Upper lobe of left lung (tissue), 4 donors: ENCODE results near the gene TSC22D1.

Experiments used
- POLR2A ChIP-seq, 4 donors: fragments of 450-650 bp; IDR thresholded peaks; one replicate each; pipeline ENCODE4 v1.5.1; 2016 to 2017; ENCODE audit warnings: antibody characterized with exemption in 4 of 4, mild to moderate bottlenecking in 2 of 4
- POLR2AphosphoS5 ChIP-seq, 2 donors: sonication (generic); formaldehyde crosslinking; IDR thresholded peaks; one replicate each; pipeline ENCODE4 v1.5.1; 2017; ENCODE audit warnings: antibody characterized with exemption in 2 of 2
- TF ChIP-seq, protein P1 (sequence below), 6 experiments: fragments of 450-650 bp in 4 of 6; fragments of 200-600 bp in 2 of 6; sonication (generic) in 2 of 6; IDR thresholded peaks; one replicate each; pipeline ENCODE4 v1.5.1; 2016 to 2019; ENCODE audit warnings: antibody characterized with exemption in 6 of 6

DNA sequence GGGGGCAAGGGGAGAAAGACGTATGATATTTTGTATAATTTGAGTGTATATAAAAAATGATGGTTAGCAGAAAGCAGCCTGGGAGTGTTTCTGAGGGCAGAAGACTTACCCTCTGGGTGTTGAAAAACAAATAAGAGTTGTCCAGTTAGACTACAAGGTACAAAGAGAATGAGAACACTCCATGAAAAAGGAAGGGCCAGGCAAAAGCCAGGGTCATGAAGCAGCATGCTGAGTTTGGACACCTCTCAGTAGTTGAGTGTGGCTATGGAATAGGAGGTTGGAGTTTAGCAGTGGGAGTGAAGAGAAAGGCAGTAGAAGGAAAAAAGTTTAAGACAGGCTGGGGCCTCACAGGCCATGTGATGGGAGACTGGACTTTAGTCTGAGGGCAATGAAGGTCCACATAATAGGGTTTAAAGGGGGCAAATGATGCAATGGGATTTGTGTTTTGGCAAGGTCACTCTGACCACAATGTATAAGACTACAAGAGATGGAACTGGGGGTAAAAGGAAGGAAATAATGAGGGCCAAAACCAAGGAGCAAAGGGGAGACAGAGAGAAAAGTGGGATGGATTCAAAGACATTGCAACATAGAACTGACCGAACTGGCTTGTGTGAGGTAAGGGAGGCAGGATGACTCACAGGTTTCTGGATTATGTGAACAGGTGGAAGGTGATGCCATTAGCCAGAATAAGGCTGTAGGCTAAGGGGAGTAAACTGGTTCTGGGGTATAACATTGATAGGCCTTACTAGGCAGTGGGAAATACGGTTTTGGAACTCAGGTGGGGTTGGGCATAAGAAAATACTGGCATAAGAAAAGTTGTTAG, 125.9 kb downstream of the TSC22D1 start:
- TF ChIP-seq POLR2AphosphoS5 (IDR thresholded peaks at IDR 0.05) (no peak), POLR2A (IDR thresholded peaks at IDR 0.05) (no peak)
- TF ChIP-seq, protein P1, sequence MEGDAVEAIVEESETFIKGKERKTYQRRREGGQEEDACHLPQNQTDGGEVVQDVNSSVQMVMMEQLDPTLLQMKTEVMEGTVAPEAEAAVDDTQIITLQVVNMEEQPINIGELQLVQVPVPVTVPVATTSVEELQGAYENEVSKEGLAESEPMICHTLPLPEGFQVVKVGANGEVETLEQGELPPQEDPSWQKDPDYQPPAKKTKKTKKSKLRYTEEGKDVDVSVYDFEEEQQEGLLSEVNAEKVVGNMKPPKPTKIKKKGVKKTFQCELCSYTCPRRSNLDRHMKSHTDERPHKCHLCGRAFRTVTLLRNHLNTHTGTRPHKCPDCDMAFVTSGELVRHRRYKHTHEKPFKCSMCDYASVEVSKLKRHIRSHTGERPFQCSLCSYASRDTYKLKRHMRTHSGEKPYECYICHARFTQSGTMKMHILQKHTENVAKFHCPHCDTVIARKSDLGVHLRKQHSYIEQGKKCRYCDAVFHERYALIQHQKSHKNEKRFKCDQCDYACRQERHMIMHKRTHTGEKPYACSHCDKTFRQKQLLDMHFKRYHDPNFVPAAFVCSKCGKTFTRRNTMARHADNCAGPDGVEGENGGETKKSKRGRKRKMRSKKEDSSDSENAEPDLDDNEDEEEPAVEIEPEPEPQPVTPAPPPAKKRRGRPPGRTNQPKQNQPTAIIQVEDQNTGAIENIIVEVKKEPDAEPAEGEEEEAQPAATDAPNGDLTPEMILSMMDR (IDR thresholded peaks at IDR 0.05) = no peak
